Uterus (tissue), 2 donors: ENCODE measurements around the gene THAP11.

Experiments
- CTCF ChIP-seq, 4 experiments: fragments of 200-600 bp in 2 of 4; fragments of 450-650 bp in 2 of 4; sonication (generic) in 2 of 4; IDR thresholded peaks; one replicate each; pipeline ENCODE4 v1.5.1; 2016 to 2019; ENCODE audit warnings: antibody characterized with exemption in 4 of 4, mild to moderate bottlenecking in 2 of 4, moderate library complexity in 1 of 4
- POLR2A ChIP-seq, 2 donors: fragments of 450-650 bp; IDR thresholded peaks; one replicate each; pipeline ENCODE4 v1.6.1; 2016; ENCODE audit warnings: antibody characterized with exemption in 2 of 2, mild to moderate bottlenecking in 1 of 2, moderate library complexity in 1 of 2

- TF ChIP-seq CTCF (IDR thresholded peaks at IDR 0.05) = no peak
- no peak for TF ChIP-seq POLR2A (IDR thresholded peaks at IDR 0.05)
Measured at GRCh38 chr16:67872131-67872630, 30.1 kb downstream of the THAP11 start.
